ENCODE measurements around the gene MTFP1. TPM values are rescaled to one million over a fixed set of nuclear protein-coding genes. Genes with fewer than 3 reads are reported as not detected.
"Not testable (repeated sequence)": the region's sequence is repeated elsewhere in the genome, so short reads cannot be mapped to it uniquely, and the experiment has no call there.

The MTFP1 gene, protein sequence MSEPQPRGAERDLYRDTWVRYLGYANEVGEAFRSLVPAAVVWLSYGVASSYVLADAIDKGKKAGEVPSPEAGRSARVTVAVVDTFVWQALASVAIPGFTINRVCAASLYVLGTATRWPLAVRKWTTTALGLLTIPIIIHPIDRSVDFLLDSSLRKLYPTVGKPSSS
- total RNA-seq = 31.7 and 36.8 TPM in 2 replicates

- peak; percentile 78 for DNase-seq
Measured at GRCh38 chr22:30425616-30426387, at the start of gene MTFP1. TSS of gene MTFP1 (plus strand) at chr22:30425768. CDS start at chr22:30425880, 112 bp downstream.

DNA sequence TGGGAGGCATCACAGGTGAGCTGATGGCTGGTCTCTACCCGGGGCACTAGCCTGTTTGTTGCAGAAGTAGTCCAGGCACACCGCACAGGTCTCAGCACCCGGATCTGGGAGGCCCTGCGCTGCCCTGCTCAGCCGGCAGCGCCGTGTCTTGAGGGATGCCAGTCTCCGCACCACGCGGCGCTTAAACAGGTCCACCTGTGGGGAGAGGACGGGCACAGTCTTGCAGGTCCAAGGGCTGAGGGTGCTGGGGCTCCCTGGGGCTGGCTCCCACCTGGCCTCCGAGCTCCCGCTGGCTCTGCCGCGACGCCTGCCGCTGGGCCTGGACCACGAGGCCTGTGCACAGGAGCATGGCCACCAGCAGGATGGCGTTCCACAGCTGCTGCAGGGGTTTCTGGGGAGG lies 45.6 kb upstream of the MTFP1 start:
- no peak for DNase-seq

DNA sequence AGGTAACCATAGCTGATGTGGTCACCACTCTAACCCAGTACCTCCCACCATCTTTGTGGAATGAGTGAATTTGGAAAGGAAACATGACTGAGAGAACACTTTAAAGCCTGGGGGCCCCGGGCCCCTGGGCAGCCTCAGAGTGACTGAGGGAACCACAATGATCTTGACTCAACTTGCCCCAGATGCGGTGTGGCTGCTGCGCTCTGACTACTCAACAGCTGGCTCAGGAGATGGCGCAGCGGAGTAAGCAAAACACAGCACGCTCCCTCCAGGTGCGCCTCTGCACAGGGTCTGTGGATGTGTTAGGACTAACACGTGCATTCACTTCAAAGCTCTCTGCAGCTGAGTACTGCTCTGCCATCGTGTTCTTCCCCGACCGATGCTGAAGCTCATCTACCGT lies 44.3 kb upstream of the MTFP1 start:
- DNase-seq = no peak

DNA sequence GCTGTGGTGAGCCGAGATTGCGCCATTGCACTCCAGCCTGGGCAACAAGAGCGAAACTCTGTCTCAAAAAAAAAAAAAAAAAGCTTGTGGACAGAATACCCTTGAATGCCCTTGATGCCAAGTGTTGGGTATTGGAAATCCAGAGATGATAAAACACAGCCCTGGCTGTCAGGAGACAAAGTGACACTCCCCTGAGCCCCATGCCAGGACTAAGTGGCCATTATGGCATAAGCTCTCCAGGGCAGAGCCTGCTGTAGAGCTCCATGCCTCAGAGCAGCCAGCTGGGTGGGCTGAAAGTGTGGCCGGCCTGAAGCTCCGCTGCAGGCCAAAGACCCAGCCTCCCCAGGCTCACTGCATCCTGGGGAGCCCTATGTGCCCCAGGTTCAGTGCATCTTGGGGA lies 43.2 kb upstream of the MTFP1 start:
- DNase-seq = no peak

DNA sequence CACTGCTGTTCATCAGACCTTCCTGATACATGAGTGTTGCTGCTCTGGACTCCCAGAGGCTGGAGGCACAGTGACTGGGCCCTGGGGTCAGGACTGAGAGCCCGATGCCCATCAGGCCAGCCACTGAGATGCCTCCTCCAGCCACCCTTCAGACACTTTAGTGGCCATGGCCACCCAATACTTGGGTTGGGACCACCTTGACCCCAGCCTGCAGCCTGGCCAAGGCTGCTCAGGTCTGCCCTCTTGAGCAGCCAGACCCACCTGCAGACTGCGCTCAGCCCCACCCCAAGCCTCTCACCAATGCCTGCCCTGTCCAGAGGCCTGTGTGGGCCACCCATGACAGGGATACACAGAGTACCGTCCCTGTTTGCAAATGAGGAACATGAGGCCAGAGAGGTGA lies 42.5 kb upstream of the MTFP1 start:
- DNase-seq = no peak

- DNase-seq = no peak
Measured at GRCh38 chr22:30385942-30386341, 39.6 kb upstream of the MTFP1 start.

GRCh38 chr22:30386608-30386959 lies 39.0 kb upstream of the MTFP1 start:
- no peak for DNase-seq

GRCh38 chr22:30386960-30387827 lies 38.4 kb upstream of the MTFP1 start, which contains the start of gene RNF215:
TSS of gene RNF215 (minus strand) at chr22:30387411. CDS start at chr22:30387313, 98 bp downstream.
- peak; percentile 88 for DNase-seq

- DNase-seq = peak; percentile 86
Measured at GRCh38 chr22:30390974-30391691, 34.4 kb upstream of the MTFP1 start.

- no peak for DNase-seq
Measured at GRCh38 chr22:30392661-30393321, 32.8 kb upstream of the MTFP1 start.

- DNase-seq = no peak
Measured at GRCh38 chr22:30393322-30393680, 32.3 kb upstream of the MTFP1 start.

- DNase-seq = no peak
Measured at GRCh38 chr22:30393885-30394284, 31.7 kb upstream of the MTFP1 start.

DNA sequence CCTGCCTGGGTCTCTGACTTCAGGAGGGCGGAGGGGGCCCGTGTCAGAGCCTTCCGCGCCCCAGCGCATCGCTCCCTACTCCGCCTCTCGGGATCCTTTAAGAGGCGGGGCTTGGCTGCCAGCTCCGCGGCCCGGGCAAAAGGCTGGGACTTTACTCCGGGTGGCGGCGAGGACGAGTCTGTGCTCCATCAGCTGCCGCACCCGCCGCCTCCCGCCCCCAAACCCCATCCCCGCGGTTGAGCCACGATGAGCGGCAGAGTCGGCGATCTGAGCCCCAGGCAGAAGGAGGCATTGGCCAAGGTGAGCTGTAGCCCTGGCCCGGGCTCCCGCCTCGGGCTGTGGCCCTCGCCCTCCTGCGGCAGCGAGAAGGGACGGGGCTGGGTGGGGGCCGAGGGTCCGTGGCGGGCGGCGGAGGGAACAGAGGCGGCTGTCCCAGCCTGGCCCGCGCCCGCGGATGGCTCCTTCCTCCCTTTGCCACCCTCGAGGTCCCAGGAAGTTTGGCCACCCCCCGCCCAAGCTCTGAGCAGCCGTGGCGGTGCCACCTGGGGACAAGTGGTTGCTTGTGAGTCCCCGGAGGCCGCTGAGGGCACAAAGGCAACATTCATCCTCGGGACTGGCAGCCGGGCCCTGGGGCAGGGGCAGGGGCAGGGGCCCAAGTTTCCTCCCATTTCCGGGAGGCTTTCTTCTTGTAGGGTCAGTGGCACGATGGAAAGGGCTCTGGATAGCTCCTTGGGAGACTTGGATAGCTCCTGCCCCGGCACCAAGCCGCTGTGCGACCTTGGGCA lies 28.5 kb upstream of the MTFP1 start, which contains the start of gene SEC14L2:
TSS of gene SEC14L2 (plus strand) at position 148 of the 785 bp plus-strand sequence. CDS start at position 247, 99 bp downstream.
- peak; percentile 61 for DNase-seq

DNA sequence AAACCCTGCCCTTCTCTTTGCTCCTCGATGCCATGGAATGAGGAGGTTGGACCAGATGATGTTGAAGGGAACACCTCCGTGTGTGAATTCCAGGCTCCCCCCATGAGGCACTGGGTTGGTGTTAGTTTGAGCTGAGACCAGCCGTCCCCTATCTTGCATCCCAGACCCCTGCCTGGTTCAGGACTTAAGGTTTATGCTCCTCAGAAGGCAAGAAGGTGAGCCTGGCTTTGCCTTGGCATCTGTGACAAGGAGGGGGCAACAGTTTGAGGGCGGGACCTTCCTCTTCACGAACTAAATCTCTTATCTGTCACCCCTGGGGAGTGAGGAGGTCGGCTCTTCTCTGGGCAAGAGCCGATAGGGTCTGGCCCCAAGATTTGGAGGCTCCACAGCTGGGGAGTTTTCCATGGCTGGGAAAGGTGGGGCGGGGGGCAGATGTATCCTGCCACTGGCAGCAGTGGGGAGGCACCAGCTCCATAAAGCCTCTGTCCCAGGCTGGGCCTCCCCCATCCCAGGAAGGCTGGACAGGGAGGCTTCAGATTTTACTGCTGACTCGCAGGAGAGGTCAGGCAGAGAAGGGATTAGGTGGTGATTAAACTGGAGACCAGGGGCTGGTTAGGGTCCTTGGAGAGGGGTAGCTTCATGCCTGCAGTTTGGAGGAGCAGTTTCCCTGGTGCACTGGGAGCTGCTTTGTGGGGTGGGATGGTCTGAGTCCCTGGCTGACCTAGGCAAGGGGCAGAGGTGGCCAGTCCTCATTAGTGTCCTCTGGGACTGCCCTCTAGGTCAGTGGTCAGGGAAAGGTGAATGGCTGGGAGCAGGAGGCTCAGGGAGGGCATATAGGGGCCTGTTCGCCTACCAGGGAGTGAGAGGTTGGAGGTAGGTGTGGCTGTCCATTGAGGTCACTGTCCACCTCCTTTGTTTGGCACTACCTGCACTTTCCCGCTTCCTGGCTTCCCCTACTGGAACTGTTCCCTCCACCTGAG lies 27.6 kb upstream of the MTFP1 start:
- peak; percentile 35 for DNase-seq

DNA sequence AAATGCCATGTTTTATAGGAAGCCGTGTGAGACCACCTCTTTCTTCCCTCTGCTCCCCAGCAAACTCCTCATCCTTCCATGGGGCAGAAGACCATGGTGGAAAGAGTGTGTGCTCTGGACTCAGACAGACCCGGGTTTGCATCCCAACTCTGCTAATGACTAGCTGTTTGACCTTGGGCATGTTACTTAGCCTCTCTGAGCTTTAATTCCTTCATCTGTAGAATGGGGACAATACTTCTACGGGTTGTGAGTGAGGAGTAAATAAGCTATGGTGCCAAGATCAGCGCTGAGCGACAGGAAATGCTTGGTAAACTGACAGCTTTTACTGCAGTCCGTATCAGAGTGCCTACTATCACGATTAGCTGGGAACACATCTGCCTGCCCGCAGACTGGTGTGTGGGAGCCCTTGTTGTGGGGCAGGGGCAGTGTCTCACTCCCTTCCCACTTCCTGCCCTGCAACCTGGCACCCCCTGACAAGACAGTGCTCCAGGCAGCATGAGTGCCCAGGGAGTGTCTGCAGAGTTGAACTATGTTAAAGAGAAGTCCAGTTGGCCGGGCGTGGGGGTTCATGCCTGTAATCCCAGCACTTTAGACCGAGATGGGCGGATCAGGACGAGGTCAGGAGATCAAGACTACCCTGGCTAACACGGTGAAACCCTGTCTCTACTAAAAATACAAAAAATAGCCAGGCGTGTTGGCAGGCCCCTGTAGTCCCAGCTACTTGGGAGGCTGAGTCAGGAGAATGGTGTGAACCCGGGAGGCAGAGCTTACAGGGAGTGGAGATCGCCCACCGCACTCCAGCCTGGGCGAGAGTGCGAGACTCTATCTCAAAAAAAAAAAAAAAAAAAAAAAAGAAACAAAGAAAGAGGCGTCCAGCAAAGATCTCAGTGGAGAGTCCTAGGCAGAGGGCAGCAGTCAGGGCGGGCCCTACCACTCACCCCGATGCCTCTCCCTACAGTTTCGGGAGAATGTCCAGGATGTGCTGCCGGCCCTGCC lies 26.6 kb upstream of the MTFP1 start:
- DNase-seq = no peak

DNA sequence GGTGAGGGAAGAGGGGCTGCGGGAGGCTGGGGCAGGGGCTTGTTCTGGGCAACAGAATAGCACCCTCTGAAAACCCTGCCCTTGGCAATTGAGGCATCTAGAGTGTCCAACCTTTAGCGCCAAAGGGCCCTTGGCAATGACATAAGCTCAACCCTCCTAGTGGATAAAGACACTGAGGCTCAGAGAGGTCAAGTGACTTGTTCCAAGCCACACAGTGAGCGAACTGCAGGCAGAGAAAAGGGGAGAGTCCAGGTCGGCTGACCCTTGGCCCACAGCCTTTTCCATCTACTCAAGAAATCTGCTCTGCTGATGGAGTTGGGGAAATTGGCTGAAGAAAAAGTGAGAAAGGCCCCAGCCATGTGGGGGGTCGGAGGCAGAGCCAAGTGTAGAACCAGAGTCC lies 25.9 kb upstream of the MTFP1 start:
- no peak for DNase-seq

DNA sequence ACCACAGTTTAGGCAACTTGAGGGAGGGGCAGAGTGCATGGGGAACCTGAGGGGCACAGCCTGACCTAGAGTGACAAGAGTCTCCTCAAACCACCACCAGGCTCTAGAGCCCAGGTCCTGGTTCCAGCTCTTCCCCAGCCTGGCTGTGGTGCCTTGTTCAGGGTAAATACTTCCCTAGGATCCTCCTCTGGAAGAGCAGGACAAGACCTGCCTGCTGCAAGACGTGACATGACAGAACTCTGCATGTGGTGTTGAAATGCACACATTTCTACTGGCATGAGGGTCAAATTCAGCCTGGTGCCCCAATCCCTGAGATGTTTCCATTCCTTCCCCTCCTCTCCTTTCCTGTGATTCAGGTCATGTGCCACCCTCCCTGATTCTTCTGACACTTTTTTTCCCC lies 25.4 kb upstream of the MTFP1 start:
- DNase-seq = no peak

GRCh38 chr22:30401024-30401423 lies 24.5 kb upstream of the MTFP1 start:
- DNase-seq = not testable (repeated sequence)
